Activated T-helper 2 cell treated with anti-CD3 and anti-CD28 coated beads, Interferon-gamma antibody, Interleukin-2, Interleukin-4, amounts not matched to agents 10 μg/mL and 5 μg/mL and 100 μg/mL, durations not matched to agents 14 hours and 24 hours and 36 hours (primary cell): ENCODE results near the gene STEAP1. TPM values are rescaled to one million over a fixed set of nuclear protein-coding genes. Genes with fewer than 3 reads are reported as not detected.

Source experiments
- DNase-seq: peaks from one replicate; pipeline ENCODE4 v3.0.0; 2021; ENCODE audit warnings: low spot score
- H3K27ac Mint-ChIP-seq: one replicate; pipeline ENCODE4 v1.8.0; 2021; ENCODE audit warnings: mixed read lengths
- H3K27me3 Mint-ChIP-seq: one replicate; pipeline ENCODE4 v1.8.0; 2021; ENCODE audit warnings: low read depth, mixed read lengths
- H3K36me3 Mint-ChIP-seq: one replicate; pipeline ENCODE4 v1.8.0; 2021; ENCODE audit warnings: low read depth, mixed read lengths
- H3K4me1 Mint-ChIP-seq: one replicate; pipeline ENCODE4 v1.8.0; 2021; ENCODE audit warnings: low read depth, mixed read lengths
- H3K4me3 Mint-ChIP-seq: one replicate; pipeline ENCODE4 v1.8.0; 2021; ENCODE audit warnings: low read depth, mild to moderate bottlenecking, moderate library complexity, mixed read lengths
- H3K9me3 Mint-ChIP-seq: one replicate; pipeline ENCODE4 v1.8.0; 2021; ENCODE audit warnings: mixed read lengths
- intact Hi-C: fragments of 100-400 bp; cut with micrococcal nuclease; formaldehyde crosslinking; loops from one replicate; pipeline ENCODE4 v1.15.1; 2023
- total RNA-seq: library from RNA; stranded (reverse); gene quantifications from 2 replicates; pipeline ENCODE4 v1.2.3, GENCODE V29; 2022

Gene STEAP1
- total RNA-seq, 1 donor from 2014 or later, result 0.50 TPM

DNA sequence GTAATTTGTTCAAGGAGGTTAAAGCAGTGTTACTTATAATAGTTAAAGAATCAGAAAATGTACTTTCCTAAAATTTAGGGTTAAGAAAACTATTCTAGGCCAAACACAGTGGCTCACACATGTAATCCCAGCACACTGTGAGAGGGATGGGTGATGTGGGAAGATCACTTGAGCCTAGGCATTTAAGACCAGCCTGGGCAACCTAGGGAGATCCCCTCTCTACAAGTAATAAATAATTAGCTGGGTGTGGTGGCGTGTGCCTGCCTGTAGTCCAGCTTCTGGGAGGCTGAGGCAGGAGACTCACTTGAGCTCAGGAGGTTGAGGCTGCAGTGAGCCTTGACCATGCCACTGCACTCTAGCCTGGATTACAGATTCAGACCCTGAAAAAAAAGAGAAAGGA is 53.7 kb downstream of the STEAP1 start:
- H3K27ac Mint-ChIP-seq, result no peak overlapping the region
- DNase-seq, result no peak
- H3K27me3 Mint-ChIP-seq, result peaks cover 27% of the 10 kb centered on the region
- intact Hi-C loops, result loop anchor here (10.0 kb wide), 1 partner anchor 53 kb away; the partner anchor contains the start of gene STEAP1
- H3K4me1 Mint-ChIP-seq, result no peaks in the 10 kb centered on the region
- no peak overlapping the region for H3K4me3 Mint-ChIP-seq
- H3K9me3 Mint-ChIP-seq, result no peaks in the 10 kb centered on the region
- no peaks in the 10 kb centered on the region for H3K36me3 Mint-ChIP-seq

DNA sequence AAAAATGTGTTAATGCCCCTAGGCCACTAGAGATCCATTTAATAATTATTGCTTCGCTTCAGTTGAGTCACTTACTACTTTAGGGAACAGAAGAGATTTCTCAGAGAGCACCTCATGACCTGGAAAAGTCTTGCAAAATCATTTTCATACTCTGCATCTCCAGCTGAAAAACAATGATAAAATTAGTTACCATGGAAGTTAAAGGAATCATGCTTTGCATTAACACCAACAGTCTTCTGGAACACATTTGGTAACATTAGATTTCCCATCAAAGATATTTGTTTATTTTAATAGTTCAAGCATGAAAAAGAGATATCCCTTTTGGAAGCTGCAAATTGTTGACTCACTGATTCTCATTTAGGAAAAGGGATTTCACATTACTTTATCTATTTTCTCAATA is 55.5 kb downstream of the STEAP1 start:
- no peak overlapping the region for H3K4me3 Mint-ChIP-seq
- H3K27ac Mint-ChIP-seq, result no peak overlapping the region
- no peak for DNase-seq
- peaks cover 27% of the 10 kb centered on the region for H3K27me3 Mint-ChIP-seq
- no peaks in the 10 kb centered on the region for H3K4me1 Mint-ChIP-seq
- no peaks in the 10 kb centered on the region for H3K9me3 Mint-ChIP-seq
- intact Hi-C loops, result loop anchor here (10.0 kb wide), 1 partner anchor 55 kb away; the partner anchor contains the start of gene STEAP1
- H3K36me3 Mint-ChIP-seq, result no peaks in the 10 kb centered on the region

DNA sequence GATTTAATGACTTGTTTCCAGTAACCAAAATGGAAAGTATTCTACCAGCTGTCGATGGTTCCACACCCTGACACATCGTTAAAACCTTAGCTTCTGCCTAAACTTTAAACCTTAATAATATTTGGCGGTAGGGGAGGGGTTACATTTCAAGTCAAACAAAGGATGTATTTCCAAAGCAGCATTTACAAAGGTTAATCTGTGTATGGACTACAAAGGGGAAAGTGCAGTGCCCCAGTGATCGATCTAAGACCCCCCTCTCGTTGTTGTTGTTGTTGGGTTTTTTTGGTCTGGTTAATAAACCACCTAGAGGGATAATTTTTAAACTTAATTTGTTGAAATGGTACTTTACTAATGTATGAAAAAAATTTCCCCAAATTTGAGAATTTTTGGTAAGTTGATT is 56.2 kb downstream of the STEAP1 start:
- no peak for DNase-seq
- H3K27ac Mint-ChIP-seq, result no peak overlapping the region
- intact Hi-C loops, result no loop called here
- H3K36me3 Mint-ChIP-seq, result no peaks in the 10 kb centered on the region
- no peaks in the 10 kb centered on the region for H3K9me3 Mint-ChIP-seq
- peaks cover 27% of the 10 kb centered on the region for H3K27me3 Mint-ChIP-seq
- H3K4me1 Mint-ChIP-seq, result no peaks in the 10 kb centered on the region
- H3K4me3 Mint-ChIP-seq, result no peak overlapping the region

DNA sequence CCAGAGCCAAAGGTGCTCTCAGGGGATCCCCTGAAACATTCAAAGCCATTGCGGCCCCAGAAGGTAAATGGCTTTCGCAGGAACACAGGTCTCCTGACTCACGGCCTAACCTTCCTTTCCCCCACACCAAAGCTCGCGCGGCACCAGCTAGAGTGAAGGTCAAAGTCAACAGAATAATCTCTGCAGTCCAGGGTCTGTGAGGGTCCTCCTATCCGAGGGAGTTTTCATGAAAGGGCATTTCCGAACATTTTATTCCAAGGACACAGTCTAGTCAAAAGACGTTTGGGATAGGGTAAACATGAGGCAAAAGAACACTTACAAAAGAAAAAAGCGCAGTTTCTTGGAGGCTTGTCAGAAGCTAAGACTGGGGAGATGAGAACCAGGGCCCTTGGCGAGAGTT is 56.7 kb downstream of the STEAP1 start:
- Mint-ChIP-seq H3K4me3 (no peak overlapping the region), H3K9me3 (no peaks in the 10 kb centered on the region), H3K27me3 (peaks cover 27% of the 10 kb centered on the region), H3K27ac (no peak overlapping the region), H3K4me1 (no peaks in the 10 kb centered on the region), H3K36me3 (no peaks in the 10 kb centered on the region)
- DNase-seq, result no peak
- intact Hi-C loops, result no loop called here

DNA sequence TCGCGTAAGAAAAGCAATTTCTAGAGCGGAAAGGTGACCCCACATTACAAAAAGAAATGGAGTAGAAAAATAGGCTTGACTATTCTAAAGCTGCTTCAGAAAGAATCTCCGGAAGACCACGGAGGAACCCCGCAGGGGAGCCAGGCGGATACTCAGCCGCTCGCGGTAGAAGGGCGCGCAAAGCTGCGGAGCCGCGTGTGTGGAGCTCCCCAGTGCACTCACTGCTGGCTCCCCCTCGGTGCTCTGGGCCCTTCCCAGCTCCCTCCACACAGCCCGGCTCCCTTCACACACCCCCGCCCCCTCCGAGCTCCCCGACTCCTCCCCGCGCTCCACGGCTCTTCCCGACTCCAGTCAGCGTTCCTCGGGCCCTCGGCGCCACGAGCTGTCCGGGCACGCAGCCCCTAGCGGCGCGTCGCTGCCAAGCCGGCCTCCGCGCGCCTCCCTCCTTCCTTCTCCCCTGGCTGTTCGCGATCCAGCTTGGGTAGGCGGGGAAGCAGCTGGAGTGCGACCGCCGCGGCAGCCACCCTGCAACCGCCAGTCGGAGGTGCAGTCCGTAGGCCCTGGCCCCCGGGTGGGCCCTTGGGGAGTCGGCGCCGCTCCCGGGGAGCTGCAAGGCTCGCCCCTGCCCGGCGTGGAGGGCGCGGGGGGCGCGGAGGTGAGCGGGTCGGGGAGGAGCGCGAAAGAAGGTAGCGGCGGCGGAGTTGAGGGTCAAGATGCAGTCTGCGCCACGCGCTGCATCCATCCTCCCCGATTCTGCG is 57.3 kb downstream of the STEAP1 start, which contains the start of gene STEAP2:
TSS of gene STEAP2 (plus strand) at position 350 of the 758 bp plus-strand sequence. CDS start 13,343 bp downstream, outside the sequence.
- Mint-ChIP-seq H3K9me3 (no peaks in the 10 kb centered on the region), H3K36me3 (no peaks in the 10 kb centered on the region), H3K27ac (no peak within 1 kb of the TSS), H3K4me3 (no peak within 1 kb of the TSS), H3K4me1 (no peaks in the 10 kb centered on the region), H3K27me3 (peaks cover 27% of the 10 kb centered on the region)
- intact Hi-C loops, result no loop called here
- DNase-seq, result no peak

DNA sequence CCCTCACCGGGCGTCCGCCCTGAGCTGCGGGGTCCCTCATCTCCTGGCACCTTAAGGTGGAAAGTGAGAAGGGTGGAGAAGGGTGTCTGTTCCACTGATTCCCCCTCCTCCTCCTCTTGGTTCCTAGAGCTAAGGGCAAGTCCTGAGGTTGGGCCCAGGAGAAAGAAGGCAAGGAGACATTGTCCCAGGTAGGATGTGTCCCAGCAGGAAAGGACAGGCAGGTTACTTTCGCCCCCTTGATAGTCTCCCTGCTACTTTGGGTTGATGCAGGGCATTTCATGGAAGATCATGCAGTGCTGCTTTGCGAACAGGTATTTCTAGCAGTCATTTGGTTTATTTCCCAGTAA is 57.9 kb downstream of the STEAP1 start:
- Mint-ChIP-seq H3K27me3 (peaks cover 27% of the 10 kb centered on the region), H3K4me1 (no peaks in the 10 kb centered on the region), H3K27ac (no peak overlapping the region), H3K36me3 (no peaks in the 10 kb centered on the region), H3K9me3 (no peaks in the 10 kb centered on the region), H3K4me3 (no peak overlapping the region)
- DNase-seq, result no peak
- intact Hi-C loops, result no loop called here

DNA sequence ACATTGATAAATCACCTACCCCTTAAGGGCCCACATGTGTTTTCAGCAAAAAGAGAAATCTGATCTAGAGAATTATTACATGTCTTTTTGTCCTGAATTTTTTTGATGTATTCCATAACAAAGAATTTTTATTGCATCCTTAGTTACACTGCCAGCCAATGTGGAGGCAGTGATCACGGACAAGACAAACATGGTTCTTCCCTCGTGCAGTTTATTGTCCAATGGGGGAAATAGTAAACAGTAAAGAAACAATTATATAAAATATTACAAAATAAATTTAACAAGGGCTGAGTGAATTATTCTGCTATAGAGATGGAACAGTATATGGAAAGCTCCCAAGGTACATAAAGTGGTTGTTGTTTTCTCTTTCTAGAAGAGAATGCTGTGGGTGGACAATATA is 59.3 kb downstream of the STEAP1 start:
- intact Hi-C loops, result no loop called here
- Mint-ChIP-seq H3K9me3 (no peaks in the 10 kb centered on the region), H3K36me3 (no peaks in the 10 kb centered on the region), H3K4me1 (no peaks in the 10 kb centered on the region), H3K4me3 (no peak overlapping the region), H3K27ac (no peak overlapping the region), H3K27me3 (peaks cover 24% of the 10 kb centered on the region)
- no peak for DNase-seq

Other genes with a start within 250 kb of the STEAP1 start
- gene STEAP2, start 57.3 kb downstream of the STEAP1 start, total RNA-seq, result not detected in 2 replicates
- gene CFAP69, start 90.7 kb downstream of the STEAP1 start, total RNA-seq, result 0.34 and 0.51 TPM in 2 replicates
- gene FAM237B, start 166.8 kb downstream of the STEAP1 start, total RNA-seq, result not detected in 2 replicates
- 29.3 and 32.0 TPM in 2 replicates for gene GTPBP10, start 192.2 kb downstream of the STEAP1 start, total RNA-seq
- gene CLDN12, start 249.0 kb downstream of the STEAP1 start, total RNA-seq, result 7.1 and 7.2 TPM in 2 replicates